CD1c-positive myeloid dendritic cell (primary cell): ENCODE results near the gene PAQR9.

ENCODE experiments used
- DNase-seq: peaks from one replicate; pipeline ENCODE4 v3.0.0-alpha.2; 2016; ENCODE audit errors: extremely low spot score

PAQR9 gene

DNA sequence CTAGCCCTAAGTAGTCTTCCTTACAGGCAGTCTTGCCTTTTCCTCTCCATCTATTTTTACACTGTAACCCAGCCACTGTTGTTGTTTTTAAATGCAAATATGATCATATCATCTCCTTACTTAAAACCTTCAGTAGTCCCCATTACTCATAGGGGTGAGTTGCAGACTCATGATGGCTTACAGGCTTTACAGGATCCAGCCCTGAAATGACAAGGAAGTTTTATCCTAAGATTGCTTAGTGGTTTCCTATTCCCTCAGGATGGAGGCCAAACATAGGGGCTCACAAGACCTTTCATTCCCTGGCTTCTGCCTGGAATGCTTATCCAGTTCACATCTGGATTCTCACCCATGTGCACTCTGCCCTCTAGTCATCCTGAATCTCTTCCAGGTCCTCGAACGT lies 46.9 kb downstream of the PAQR9 start:
- no peak for DNase-seq

GRCh38 chr3:142915636-142916035 lies 47.8 kb downstream of the PAQR9 start:
- DNase-seq, result no peak

DNA sequence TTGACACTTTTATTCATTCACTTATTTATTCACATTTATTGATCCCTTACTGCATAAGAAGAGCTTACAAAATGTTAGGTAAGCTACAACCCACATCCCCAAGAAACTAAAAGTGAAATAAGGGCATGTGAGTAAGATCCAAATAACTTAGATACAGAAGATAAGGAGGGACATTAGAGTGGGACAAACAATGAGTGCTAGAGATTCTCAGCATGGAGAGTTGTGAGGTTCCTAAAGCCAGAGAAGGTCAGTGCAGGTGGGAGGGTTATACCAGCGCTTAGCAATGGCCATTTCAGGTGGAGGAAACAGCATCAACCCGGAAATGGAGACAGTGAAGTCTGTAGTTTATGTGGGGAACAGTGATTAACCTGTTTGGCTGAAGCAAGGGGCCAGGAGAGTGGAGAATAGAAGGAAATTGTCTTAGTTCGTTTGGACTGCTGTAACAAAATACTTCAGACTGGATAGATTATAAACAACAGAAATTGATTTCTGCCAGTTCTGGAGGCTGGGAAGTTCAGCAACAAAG lies 49.1 kb downstream of the PAQR9 start:
- no peak for DNase-seq

DNA sequence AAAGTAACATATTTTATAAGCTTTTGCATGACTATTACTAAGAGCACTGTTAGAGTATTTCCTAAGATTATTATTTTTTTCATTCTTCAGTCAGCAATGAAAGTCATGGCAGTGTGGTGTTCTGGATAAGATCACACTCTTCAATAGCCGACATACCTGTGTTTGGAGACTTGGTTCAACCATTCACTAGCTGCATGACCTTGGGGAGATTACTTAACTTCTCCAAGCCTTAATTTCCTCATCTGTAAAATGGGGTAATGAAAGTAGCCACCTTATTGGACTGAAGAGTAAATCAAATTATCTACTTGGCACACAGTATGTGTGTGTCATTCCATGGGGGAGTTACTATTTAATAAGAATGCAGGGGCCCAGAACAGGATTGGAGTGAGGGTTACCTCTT lies 50.0 kb downstream of the PAQR9 start:
- DNase-seq, result no peak

DNA sequence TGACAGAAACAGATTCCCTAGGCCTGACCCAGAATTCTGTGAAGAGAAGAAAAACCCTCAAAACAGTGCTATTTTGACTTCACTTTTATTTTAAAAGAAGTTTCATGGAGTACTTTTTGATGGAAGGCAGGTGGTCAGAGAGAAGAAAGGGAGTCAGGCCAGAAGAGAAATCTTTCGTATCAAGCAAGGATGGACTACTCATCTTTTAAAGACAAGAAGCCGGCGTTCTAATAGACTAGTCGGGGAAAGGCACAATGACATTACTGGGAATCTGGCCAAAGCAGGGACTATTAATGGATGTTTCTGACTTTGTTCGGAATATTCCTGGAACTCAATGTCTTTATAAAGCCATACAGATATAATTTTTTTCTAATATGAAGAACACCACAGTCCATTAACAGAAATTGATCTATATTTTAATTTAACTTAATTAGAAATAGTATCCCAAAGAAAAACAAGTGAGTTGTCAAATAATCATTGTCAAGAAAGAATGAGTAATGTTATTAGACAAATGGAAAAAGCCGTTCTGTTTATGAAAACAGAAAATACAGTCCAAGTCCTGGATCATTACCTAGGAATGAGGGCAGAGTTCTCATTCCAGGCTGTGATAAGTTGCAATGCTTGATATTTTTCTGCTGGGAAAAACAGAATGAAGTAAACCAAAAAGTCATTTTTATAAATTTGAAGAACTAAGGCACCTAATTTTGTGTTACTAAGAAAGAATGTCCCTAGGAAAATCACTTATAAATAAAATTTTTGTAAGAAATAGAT lies 50.9 kb downstream of the PAQR9 start:
- DNase-seq, result no peak
